HFF-Myc (cell line): ENCODE data around the gene TMEM184A.

Experiments
- DNase-seq: peaks from one replicate; pipeline ENCODE4 v3.0.0-alpha.2; 2011; ENCODE audit warnings: low read depth; ENCODE audit errors: extremely low read depth
- H3K4me3 ChIP-seq: replicated peaks from 2 replicates; pipeline ENCODE4 v1.5.1; 2011; ENCODE audit warnings: low read depth, mild to moderate bottlenecking, control low read depth, low read length
- CTCF ChIP-seq: IDR thresholded peaks from 2 replicates; pipeline ENCODE4 v1.5.1; 2012; ENCODE audit warnings: mild to moderate bottlenecking, low read depth, low read length, control low read depth; ENCODE audit errors: missing control alignments

The TMEM184A gene

DNA sequence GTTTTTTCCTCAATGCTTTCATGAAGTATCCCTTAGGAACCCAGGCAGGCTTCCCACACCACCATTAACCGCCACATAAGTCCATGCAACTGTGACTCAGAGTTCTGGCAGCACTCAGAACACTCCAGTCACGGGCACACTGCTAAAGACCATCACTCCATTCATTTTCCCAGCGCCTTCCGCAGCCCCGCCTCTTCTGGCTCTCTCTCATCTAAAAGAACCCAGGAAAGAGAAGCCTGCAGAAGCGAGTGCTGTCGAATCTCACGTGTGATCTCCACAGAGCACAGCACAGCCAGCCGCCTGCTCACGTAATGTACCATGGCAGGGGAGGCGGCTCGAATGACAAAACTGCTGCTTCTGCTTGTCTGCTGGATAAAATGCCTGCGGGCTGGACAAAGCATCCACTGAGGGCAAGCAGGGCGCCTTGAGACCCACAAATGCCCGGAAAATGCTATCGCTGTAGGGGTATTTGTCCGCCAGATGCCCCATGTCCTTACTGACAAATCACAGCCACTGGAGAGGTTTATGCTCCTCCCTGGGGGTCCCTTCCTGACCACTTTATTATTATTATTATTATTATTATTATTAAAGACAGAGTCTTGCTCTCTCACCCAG is 12.0 kb upstream of the TMEM184A start:
- no peak for TF ChIP-seq CTCF
- H3K4me3 ChIP-seq, result 0 out of 2 replicates have a peak overlapping the region, but pooled peaks have one; percentile 7
- DNase-seq, result no peak

GRCh38 chr7:1567049-1567771 is 11.2 kb upstream of the TMEM184A start:
- no peak for TF ChIP-seq CTCF
- no peak for DNase-seq
- no peak overlapping the region for H3K4me3 ChIP-seq

GRCh38 chr7:1566687-1567048 is 10.7 kb upstream of the TMEM184A start:
- TF ChIP-seq CTCF, result no peak
- no peak for DNase-seq
- H3K4me3 ChIP-seq, result no peak overlapping the region

- DNase-seq, result no peak
- no peak for TF ChIP-seq CTCF
- no peak overlapping the region for H3K4me3 ChIP-seq
Measured at GRCh38 chr7:1564603-1565022, 8.6 kb upstream of the TMEM184A start.

DNA sequence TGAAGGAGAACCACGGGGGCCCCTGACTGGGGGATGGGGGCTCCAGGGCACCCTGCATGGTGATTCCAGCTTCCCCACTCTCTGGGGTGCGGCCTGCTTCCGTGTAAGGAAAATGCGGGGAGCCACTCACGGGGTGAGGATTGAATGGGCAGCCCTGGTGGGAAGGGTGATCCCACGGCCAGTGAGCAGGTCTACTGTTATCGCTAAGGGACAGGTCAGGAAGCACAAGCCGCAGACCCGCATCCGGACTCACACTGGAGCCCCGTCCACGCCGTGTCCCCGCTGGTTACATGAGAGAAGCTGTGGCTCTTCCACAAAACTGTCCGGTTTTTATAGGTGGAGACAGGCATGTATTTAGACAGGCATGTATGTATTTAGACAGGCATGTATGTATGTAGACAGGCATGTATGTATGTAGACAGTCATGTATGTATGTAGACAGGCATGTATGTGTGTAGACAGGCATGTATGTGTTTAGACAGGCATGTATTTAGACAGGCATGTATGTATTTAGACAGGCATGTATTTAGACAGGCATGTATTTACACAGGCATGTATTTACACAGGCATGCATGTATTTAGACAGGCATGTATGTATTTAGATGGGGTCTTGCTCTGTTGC is 8.1 kb upstream of the TMEM184A start:
- no peak overlapping the region for H3K4me3 ChIP-seq
- TF ChIP-seq CTCF, result no peak
- no peak for DNase-seq

GRCh38 chr7:1562597-1563051 is 6.6 kb upstream of the TMEM184A start:
- DNase-seq, result no peak
- H3K4me3 ChIP-seq, result no peak overlapping the region
- TF ChIP-seq CTCF, result no peak
